T47D (cell line): Measurements from ENCODE around the gene THRB.

Source experiments
- DNase-seq, 2 experiments: peaks; one replicate each; pipeline versions ENCODE4 v3.0.0 to v3.0.0-alpha.2; 2011 to 2012; ENCODE audit warnings: low read depth in 1 of 2, low spot score in 1 of 2
- JUND ChIP-seq: IDR thresholded peaks from 2 replicates; pipeline ENCODE4 v1.6.1; 2012; ENCODE audit warnings: low read depth
- in situ Hi-C: cut with HindIII; loops from 2 replicates; pipeline ENCODE4 v1.10.0; 2016; ENCODE audit warnings: low sequenced_read_pairs, low pct_unique_long_range_greater_than_20kb

The THRB gene

DNA sequence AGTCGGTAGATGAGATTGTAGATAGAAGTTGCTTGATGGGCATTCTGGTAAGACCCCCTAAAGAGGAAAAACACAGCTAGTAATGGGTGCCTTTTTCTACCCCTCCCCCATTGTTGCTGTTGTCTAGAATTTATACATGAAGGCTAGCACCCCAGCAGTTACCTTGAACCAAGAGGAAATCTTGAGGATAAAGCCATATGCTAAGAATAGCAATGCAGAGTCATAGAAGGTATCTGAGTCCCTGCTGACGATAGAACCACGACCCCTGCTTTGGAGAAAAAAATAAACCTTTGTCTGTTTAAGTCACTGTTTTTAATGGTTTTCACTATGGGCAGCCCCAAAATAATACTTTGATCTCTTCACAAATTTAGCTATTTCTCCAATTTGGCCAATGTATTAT, 162.6 kb downstream of the THRB start:
- TF ChIP-seq JUND: no peak
- in situ Hi-C loops: no loop called here
- DNase-seq: no peak

- no peak for TF ChIP-seq JUND
- in situ Hi-C loops: no loop called here
- DNase-seq: no peak
Observed at GRCh38 chr3:24323272-24323671, 171.4 kb downstream of the THRB start.

GRCh38 chr3:24320601-24321000, 174.0 kb downstream of the THRB start:
- TF ChIP-seq JUND: no peak
- DNase-seq: no peak
- in situ Hi-C loops: no loop called here

DNA sequence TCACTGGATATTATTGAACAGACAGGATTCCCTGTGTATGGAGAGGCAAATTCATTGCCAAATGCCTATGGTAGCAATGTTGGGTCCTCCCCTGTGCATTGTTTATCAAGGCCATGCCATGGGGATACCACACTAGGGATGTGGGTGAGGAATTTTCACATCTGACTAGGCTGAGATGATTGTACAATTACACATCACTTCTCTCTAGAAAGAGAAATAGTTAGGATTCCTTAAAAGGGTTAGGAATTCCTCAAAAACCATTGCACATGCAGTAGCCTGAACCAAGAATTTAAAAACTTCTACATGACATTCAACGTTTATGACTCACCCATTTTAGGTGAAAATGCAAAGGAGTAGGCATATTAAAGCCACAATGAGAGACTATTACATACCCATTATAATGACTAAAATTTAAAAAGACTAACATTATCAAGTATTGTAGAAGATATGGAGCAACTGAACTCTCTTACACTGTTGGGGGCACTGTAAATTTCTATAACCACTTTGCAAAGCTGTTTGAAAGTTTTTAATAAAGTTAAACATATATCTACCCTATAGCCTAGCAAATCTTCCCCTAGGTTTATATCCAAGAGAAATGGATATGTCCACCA, 175.9 kb downstream of the THRB start:
- no peak for TF ChIP-seq JUND
- DNase-seq: no peak
- in situ Hi-C loops: no loop called here

DNA sequence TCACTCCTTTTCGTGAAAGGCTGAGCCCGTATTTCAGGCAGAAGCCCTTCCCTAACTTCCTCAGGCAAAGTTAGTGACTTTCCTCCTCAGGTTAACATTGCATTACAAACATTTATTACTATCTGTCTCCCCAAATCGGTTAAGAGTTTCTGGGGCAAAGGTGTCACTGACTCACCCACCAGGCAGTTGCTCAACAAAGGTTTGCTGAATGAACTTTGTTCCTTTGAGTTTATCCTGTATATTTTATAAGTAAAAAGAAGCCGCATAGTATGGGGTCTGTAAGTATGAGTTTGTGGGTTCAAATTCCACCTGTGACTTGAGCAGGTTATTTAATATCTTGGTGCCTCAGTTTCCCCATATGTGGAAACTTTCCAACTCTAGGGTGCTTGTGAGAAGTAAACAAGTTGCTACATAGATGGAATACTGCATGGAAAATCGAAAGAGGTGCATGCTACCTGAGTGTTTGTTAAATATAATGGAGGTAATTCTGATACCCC, 177.7 kb downstream of the THRB start:
- no peak for DNase-seq
- in situ Hi-C loops: no loop called here
- no peak for TF ChIP-seq JUND

GRCh38 chr3:24315971-24316370, 178.7 kb downstream of the THRB start:
- TF ChIP-seq JUND: no peak
- no peak for DNase-seq
- in situ Hi-C loops: no loop called here

DNA sequence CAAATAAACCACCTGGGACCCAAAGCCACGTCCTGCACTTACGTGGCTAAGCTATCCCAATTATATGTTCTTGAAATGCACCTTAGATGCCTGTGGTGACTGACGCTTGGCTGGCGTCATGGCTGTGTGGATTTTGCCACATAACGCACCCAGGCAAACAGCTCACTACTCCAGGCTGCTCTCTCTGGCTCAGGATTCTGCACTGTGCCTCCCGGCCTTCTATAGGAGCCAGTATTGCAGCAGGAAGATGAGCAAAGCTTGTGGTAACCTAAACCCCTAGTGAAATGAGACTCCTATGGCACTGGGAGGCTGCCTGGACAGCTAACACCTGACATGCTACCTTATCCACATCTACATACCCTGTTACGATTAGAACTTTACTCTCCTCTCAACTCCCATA, 179.3 kb downstream of the THRB start:
- no peak for TF ChIP-seq JUND
- DNase-seq: no peak
- in situ Hi-C loops: no loop called here

DNA sequence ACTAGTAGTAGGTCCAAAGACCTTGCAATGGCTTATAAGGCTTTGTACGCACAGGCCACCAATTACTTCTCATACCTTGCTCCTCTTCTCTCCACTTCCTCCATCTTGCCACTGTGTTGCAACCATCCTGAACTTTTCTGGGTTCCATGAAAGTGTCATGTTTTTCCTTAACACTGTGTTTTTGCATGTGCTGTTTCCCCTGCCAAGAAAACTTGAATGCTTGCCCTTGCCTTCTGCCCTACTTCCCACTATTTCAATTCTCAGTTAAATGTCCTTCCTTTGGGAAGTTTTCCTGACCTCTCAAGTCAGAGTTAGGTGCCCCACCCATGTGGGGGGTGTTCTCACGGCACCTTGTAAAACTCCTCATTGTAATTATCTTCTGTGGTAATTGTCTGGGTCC, 182.8 kb downstream of the THRB start:
- in situ Hi-C loops: no loop called here
- DNase-seq: no peak
- no peak for TF ChIP-seq JUND

- DNase-seq: no peak
Observed at GRCh38 chr3:24310887-24311286, 183.8 kb downstream of the THRB start.

GRCh38 chr3:24306518-24306917, 188.1 kb downstream of the THRB start:
- in situ Hi-C loops: no loop called here
- no peak for TF ChIP-seq JUND
- no peak for DNase-seq

More at GRCh38 chr3:24310887-24311286, 183.8 kb downstream of the THRB start:
- TF ChIP-seq JUND: no peak
- in situ Hi-C loops: no loop called here

GRCh38 chr3:24305795-24306467, 188.7 kb downstream of the THRB start:
- no peak for TF ChIP-seq JUND
- in situ Hi-C loops: no loop called here
- no peak for DNase-seq

DNA sequence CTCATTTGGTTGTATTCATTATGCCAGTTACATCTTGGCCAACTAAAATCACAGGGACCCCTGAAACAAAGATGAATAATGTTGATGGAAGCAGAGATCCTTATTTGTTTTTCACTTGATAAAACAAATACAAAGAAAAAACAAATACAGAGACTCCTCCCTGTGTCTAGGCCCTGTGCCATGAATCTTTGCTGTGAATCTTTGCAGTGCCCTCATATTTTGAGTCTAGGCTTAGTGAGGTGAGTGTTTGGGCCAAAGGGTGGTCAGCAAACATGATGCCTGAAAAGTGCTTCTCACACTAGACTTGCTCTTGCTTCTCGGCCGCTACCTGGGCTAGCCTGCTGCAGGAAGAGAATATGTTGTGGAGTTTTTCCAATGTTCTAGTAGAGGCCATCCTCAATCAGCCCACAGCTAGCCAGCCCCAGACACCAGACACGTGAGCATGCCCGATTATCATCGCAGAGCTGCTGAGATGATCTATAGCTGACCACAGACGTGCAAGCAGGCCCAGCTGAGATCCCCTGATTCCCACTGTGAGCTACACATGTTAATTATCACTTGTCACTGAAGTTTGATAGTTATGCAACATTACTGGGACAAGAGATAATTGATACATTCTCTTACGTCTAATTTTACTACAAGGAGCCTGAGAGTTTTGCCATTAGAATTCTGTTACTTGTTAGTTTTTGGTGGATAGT, 191.4 kb downstream of the THRB start:
- in situ Hi-C loops: no loop called here
- TF ChIP-seq JUND: no peak
- no peak for DNase-seq

GRCh38 chr3:24302396-24302795, 192.3 kb downstream of the THRB start:
- in situ Hi-C loops: no loop called here
- no peak for TF ChIP-seq JUND
- DNase-seq: no peak

DNA sequence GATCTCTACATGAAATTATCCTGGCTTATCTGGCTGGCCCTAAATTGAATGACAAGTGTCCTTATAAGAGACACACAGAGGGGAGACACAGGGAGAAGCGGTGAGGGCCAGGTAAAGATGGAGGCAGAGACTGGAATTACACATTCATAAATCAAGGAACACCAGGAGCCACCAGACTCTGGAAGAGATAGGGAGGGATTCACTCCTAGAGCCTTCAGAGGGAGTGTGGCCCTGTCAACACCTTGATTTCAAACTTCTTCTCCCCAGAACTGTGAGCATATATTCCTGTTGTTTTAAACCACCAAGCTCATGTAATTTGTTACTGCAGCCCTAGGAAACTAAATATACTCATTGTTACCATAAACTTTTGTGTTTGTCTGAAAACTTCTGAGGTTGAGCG, 193.7 kb downstream of the THRB start:
- no peak for TF ChIP-seq JUND
- in situ Hi-C loops: no loop called here
- DNase-seq: no peak
